T1000 (cell line): ENCODE measurements around the gene ZNF3.
A peak's percentile ranks its signal among the peaks of the same experiment; 100 is the strongest.
"Not testable (repeated sequence)": the region's sequence is repeated elsewhere in the genome, so short reads cannot be mapped to it uniquely, and the experiment has no call there.

Experiments used
- DNase-seq: peaks from one replicate; lab custom pipeline; 2025; ENCODE audit warnings: mixed read lengths; lab: John Stamatoyannopoulos, UW

The ZNF3 gene

DNA sequence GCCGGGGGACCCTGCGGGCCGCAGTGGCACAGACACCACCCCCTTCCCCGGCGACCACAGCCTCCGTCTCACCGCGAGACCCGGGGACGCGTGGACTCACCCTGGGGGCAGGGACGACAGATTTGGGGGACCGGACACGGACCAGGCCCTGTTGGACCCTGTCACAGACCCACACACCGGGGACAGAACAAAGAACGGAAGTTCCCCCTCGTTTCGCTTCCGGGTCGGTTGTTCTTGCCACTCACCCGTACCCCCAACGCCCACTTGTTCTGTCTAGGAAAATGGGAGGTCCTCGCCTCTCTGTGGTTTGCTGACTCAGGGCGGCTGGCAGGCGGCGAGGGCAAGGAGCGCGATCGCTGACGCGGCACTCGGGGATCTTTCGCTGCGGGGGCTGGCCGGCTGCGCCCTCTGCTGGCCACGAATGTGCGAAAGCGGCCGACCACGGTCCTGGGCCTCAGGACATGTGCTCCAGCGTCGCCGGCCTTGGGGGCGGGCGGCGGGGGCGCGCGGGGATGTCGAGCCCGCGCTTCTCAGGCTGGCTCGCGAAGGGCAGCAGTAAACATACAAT lies at the start of gene ZNF3:
TSS of gene ZNF3 (minus strand) at position 189 of the 568 bp plus-strand sequence. CDS start 4,366 bp downstream, outside the sequence.
- DNase-seq: peak; percentile 91

GRCh38 chr7:100130608-100131453 lies 49.3 kb upstream of the ZNF3 start:
- DNase-seq: peak; percentile 29

GRCh38 chr7:100130220-100130607 lies 48.7 kb upstream of the ZNF3 start:
- DNase-seq: not testable (repeated sequence)

DNA sequence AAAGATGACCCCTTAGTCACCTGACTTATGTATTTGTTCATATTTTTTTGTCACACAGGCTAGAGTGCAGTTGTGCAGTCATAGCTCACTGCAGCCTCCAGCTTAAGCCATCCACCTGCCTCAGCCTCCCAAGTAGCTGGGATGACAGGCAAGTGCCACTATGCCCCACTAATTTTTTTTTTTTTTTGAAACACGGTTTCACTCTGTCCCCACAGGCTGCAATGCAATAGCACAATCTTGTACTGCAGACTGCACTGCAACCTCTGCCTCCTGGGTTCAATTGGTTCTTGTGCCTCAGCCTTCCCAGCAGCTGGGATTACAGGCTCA lies 47.1 kb upstream of the ZNF3 start:
- DNase-seq: no peak

DNA sequence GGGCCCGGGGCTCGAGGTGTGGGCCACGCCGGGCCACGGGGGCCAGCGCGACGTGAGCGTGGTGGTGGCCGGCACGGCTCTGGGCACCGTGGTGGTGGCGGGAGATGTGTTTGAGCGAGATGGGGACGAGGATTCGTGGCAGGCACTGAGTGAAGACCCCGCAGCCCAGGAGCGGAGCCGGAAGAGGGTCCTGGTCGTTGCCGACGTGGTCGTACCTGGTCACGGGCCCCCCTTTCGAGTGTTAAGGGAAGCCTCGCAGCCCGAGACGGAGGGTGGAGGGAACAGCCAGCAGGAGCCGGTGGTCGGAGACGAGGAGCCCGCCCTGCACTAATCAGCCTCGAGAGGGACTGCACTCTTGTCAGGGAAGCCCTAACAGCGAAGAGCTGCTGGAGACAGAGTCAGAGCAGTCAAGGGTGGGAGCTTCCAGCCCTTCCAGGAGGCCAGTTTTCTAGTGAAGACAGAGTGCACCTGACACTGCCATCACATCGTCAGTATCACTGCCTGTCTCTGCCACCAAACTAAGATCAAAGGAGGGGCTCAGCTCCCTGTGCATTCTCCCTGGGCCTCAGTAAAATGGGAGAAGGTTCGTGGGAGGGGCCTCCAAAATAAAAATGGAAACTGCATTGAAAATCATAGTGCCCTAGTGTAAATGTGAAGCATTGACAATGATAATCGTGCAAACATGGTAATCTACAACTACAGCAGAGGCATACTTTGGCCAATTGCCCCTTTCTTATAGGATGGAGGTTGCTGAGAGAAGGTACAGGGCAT lies 46.5 kb upstream of the ZNF3 start:
- no peak for DNase-seq

DNA sequence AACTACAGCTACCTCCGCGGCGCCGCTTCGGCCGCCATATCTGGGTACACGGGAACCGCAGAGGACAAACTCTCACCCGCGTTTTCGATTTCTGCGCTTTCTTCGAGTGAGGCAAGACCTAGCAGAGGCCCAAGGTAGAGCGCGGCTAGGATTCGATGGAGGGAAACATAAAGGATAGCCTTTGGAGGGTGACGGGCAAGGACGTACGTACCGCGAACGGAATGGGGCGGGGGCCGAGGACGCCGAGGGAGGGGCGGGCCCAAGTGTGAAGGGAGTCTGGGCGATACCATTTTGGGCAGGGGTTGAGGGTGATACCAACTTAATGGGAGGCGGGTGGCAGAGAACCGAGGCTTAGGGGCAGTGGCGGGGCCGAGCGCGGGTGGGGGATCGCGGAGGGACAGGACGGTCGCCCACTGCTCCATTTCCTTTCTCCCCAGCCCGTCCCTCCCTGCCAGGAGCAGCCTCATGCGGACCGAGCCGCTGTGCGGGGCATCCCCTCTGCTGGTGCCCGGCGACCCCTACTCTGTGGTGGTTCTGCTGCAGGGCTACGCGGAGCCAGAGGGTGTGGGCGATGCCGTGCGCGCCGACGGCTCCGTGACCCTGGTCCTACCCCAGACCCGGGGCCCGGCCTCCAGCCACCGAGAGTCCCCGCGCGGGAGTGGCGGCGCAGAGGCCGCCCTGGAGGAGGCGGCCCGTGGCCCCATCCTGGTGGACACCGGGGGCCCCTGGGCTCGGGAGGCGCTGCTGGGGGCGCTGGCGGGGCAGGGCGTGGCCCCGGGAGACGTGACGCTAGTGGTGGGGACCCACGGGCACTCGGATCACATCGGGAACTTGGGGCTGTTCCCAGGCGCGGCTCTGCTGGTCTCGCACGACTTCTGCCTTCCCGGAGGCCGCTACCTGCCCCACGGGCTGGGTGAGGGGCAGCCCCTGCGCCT lies 45.7 kb upstream of the ZNF3 start, which contains the start of gene MBLAC1:
TSS of gene MBLAC1 (plus strand) at position 37 of the 935 bp plus-strand sequence. CDS start at position 466, 429 bp downstream.
- DNase-seq: peak; percentile 76

- DNase-seq: no peak
Measured at GRCh38 chr7:100126239-100126930, 44.9 kb upstream of the ZNF3 start.

- no peak for DNase-seq
Measured at GRCh38 chr7:100124301-100125230, 43.0 kb upstream of the ZNF3 start.

DNA sequence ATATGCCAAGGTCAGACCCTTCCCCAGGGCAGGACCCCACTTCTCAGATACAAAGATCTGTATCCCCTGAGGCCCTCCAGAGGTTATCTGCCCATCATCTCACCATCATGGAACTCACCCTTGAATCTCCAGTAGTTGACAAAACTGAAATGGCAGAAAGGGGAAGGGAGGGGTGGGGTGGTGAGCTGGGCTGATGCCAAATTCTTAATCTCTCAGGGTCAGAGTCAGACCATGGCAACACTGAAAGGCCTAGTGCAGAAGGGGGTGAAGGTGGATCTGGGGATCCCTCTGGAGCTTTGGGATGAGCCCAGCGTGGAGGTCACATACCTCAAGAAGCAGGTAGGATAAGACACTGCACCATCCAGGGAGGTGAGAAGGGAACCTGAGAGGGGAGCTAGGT lies 41.0 kb upstream of the ZNF3 start:
- DNase-seq: no peak

- DNase-seq: no peak
Measured at GRCh38 chr7:100122067-100122466, 40.5 kb upstream of the ZNF3 start.

DNA sequence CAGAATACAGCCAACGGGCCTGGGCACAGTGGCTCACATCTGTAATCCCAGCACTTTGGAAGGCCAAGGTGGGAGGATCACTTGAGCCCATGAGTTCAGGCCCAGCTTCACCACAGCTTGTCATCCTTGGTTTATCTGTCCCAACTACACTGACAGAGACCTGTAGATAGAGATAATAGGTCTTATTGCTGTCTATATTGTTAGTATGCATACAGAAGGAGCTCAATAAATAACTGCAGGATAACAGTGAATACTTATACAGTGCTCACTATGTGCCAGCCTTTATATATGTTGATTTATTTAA lies 39.2 kb upstream of the ZNF3 start:
- no peak for DNase-seq

- no peak for DNase-seq
Measured at GRCh38 chr7:100119970-100120732, 38.6 kb upstream of the ZNF3 start.

- peak; percentile 76 for DNase-seq
Measured at GRCh38 chr7:100119072-100119969, 37.8 kb upstream of the ZNF3 start, which contains the start of the genes CNPY4 and TAF6. Gene CNPY4, plus strand, starts transcription at chr7:100119634. Its CDS starts 111 bp downstream, at chr7:100119745. Gene TAF6, minus strand, starts transcription at chr7:100119358. Its CDS starts 5,149 bp downstream, at chr7:100114209.

DNA sequence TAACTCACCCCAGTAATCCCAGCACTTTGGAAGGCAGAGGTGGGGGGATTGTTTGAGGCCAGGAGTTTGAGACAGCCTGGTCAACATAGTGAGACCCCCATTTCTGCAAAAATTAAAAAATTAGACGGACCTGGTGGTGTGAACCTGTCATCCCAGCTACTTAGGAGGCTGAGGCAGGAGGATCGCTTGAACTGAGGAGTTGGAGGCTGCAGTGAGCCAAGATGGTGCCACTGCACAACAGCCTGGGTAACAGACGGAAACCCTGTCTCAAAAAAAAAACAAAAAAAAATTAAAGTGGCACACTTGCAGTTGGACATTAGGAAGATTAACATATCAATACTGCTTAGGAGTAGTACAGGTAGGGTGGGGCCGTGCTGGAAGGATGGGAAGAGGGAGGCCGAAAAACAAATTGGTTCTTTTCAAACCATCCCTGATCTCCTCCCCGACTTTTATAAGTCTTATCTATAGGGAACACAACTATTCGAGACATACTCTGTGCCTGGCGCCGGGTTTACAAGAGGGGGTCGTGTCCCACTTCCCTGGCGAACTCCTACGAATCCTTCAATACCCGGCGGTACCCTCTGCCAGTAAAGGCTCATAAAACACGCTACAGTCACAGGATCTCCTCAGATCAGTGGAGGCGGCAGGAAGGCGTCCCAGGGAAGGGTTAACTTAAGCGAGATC lies 37.0 kb upstream of the ZNF3 start:
- DNase-seq: no peak

DNA sequence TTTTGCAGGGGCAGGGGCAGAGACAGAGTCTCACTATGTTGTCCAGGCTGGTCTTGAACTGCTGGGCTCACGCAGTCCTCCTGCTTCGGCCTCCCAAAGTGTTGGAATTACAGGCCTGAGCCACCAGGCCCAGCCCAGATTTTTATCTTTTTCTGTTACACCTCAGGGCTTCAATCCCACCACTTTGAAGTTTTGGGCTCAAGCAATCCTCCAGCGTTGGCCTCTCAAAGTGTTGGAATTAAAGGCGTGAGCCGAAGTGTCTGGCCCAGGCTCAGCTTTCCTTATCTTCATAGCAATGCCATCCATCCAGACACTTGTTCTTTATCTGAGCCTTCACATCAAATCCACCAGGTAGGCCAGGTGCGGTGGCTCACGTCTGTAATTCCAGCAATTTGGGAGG lies 33.5 kb upstream of the ZNF3 start:
- DNase-seq: no peak

- DNase-seq: no peak
Measured at GRCh38 chr7:100111914-100112313, 30.4 kb upstream of the ZNF3 start.

DNA sequence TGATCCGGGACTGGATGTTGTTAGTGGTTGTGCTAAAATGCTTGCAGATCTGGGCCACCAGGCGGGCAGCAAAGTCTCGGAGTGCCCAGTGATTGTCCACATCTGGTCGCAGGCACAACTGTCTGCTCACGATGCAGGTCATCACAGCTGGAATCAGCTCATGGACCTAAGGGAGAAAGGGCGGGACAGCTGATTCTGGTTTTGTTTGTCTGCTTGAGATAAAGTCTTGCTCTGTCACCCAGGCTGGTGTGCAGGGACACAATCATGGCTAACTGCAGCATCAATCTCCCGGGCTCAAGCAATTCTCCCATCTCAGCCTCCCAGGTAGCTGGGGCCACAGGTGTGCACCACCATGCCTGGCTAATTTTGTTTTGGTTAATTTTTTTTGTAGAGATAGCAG lies 29.6 kb upstream of the ZNF3 start:
- no peak for DNase-seq
